Hypothalamus (tissue), 51 donors: Measurements from ENCODE around the gene MAGI1.

Source experiments
- DNase-seq, 51 donors: peaks; one replicate each; lab custom pipeline; 2025; lab: John Stamatoyannopoulos, UW

The MAGI1 gene

DNA sequence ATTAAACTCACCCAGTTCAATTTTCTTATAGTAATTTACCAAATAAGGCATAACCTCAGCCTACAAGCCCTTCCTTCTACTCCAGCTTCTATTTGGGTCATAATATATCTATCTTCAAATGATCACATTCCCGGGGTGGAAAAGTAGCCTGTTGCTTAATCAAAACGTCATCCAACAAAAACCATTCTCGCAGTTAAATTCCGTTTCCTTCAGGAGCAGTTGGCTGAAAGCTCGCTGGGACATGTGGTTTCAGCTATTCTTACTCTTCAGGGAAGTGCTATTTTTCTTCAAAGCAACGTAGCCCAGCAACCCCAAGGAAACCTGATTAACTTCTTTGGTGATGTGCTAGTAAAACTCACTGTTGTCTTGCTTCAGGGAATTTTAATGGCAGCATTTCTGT lies 59.6 kb downstream of the MAGI1 start:
- DNase-seq: peak in 7 of 51 donors; percentile 1 to 33 (median 6)

DNA sequence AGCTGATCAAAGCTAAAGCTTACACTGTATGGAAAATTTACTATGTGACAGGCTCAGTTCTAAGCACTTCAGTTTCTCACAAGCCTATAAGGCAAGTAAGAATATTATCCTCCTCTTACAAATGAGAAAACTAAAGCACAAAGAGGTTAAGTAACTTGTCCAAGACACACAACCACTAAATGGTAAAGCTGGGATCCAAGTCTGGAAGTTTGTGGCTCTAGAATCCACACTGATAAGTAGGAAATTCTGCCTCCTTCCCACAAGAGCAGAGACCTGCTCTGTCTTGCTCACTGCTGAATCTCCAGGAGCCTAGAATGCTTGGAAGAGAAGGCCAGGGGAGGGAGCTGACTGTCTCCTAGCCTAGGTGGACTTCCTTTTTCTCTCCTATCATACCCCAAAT lies 60.6 kb downstream of the MAGI1 start:
- DNase-seq: no peak

DNA sequence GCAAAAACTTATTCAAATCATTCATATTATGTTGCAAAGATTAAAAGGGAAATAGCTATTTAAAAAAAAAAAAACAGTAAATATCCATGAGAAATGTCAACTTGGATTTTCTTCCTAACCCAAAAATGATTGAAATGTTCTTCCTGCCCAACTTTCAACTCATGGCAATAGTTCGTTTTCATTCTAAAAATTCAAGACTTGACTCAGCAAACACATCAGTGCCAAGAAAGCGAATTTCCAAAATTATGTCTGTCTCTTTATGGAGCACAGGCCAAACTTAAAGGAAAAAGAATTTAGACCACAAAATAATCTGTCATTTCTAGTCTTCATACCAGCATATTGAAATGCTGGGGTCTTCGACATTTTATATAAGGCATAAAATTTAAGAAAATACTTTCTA lies 63.7 kb downstream of the MAGI1 start:
- no peak for DNase-seq

DNA sequence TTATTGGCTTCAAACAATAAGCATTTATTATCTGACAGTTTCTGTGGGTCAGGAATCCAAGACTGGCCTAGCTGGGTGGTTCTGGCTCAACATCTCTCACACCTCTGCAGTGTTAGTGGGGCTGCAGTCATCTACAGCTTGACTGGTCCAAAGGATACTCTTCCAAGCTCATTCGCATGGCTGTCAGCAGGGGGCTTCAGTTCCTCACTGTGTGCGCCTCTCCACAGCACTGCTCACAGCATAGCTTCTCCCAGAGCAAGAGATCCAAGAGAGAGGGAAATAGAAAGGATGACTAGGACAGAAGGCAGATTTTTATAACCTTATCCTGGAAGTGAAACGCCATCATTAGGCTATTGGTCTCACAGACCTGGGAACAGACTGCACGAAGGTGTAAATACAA lies 64.2 kb downstream of the MAGI1 start:
- no peak for DNase-seq

DNA sequence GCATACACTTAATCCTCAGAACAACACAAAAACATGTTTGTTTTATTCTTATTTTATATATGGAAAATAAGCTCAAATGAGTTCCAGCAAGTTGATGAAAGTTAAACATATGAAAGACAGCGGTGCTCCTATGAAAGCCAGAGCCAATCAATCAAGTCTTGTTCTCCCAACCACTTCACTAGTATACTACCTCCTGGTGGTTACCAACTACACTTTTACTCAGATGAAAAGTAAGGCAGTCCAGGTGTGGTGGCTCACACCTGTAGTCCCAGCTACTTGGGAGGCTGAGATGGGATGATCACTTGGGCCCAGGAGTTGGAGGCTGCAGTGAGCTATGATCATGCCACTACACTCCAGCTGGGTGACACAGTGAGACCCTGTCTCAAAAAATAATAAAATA lies 66.0 kb downstream of the MAGI1 start:
- no peak for DNase-seq

DNA sequence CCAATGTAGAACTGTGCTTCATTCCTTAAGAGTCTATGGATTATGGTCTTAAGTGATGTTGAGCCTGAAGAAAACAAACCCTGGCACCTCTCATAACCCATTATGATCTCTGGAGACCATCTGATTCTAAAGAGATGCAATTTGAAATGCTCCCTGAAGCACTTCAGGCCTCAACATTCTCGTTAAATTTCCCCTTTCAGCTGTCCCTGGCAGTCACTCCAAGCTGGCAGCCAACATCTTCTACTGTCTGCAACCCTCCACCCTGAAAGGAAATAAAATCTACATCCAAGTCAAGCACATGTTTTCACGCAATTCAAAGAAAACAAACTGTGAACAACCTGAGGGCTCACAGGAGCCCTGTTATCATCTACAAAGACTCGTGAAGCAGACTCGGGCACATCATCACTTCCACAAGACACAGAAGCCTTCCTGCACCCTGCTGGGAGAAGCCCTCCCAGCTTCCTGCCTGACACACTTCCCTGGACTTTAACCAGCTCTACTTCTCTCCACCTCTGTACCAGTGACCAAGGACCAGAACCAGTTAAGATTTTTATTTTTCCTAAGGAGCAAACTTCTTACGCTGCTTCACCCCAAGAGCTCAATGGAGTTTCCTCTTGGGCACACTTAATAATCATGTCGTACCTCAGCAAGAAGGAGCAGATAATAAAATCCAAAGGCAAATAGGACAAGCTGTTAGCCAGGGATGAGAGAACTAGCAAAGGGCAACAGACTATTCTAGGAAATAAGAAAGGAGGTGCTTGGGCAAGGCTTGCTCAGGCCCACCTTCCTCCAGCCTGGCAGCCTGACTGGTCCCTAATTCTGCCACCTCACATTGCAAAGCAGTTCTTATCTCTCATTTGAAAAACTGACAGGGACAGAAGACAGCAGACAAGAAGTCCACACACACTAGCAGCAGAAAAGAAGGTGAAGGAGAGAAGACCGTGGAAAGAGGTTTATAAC lies 67.1 kb downstream of the MAGI1 start:
- DNase-seq: peak in 1 of 51 donors; percentile 2

DNA sequence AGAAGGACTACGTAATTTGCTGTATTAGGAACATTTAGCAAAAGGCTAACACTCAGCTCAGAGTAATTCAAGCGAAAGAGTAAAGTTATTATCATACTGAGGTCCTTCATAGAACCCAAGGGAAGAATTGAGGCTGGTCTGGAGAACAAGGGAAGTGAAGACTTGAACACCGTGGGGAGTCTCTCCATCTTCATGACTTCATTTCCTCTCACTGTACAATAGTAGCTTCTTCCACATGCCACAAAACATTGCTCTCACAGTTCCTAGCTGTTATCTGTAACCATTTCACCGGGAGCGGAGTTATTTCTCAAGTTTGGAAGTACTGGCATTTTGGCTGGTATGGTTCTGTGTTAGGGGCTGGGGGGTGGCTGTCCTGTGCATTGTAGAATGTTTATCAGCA lies 69.7 kb downstream of the MAGI1 start:
- no peak for DNase-seq

DNA sequence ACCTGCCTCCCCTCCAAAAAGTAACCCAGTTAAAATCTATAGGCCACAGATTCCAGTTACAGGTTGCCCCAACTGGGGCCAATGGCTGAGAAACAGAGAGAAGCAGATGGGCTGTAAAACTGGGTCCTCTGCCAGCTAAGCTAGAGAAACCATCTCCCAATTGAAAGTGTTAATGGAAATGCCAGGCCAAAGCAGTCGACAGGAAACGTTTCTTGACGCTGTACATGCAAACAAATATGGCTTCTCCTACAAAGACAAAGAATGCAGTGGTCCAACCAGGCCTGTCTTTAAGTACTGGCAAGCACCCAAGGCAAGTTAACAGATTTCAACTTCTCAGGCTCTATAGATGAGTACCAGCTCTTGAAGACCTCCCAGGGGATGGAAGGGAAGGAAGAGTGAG lies 71.3 kb downstream of the MAGI1 start:
- no peak for DNase-seq

DNA sequence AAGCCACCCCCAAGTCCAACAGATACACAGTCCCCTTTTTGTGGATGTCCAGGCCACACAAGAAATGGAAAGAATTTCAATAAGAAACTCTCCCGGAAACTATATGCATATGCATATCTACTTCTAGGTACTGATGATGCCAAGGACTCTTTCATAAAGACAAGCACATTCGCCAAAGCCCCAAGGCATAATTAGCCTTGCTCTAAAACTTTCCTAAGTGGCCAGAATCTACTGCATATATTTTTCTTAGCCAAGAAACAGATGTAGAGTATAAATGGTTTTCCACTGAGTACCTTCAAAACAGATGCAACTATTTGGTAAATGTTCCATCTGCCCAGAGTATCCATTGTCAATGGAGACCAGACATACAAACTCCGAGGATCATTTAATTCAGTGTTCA lies 73.9 kb downstream of the MAGI1 start:
- no peak for DNase-seq

DNA sequence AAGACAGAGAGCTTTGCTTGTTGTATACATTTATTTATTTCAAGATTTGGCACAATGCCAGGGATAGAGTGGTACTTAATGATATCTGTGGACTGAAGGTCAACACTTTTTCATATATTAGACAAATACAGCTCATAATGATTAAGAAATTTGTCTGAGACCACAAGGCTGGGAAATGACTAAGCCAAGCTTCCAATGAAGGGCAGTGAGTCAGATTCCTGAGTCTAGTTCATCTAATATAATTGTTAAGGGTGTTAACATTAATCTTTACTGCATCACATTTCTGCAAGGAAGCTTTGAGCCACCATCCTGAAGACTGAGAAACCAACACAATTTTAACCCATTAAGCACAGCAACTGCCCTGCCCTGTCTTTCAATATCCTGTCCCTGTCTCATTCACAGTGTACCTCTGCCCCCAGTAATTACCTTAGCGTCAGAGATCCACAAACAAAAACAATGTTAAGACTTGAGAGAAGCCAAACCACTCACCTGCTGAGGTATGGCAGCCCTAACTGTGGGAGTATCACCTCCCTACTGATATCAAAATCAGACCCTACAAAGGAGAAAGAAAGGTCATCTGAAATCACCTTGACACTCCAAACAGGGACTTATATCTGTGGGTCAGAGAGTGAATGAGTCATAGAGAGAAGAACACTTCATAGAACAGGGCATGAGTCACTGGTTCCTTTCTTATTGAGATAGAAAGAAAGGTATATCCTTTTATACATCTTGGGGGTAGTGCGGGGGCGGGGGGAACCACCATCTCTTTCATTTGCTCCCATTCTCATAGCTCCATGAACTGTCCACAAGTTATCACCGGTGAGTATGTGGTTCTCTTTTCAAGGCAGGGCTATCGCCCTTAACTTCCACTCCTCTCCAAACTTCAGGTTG lies 74.7 kb downstream of the MAGI1 start:
- DNase-seq: no peak

DNA sequence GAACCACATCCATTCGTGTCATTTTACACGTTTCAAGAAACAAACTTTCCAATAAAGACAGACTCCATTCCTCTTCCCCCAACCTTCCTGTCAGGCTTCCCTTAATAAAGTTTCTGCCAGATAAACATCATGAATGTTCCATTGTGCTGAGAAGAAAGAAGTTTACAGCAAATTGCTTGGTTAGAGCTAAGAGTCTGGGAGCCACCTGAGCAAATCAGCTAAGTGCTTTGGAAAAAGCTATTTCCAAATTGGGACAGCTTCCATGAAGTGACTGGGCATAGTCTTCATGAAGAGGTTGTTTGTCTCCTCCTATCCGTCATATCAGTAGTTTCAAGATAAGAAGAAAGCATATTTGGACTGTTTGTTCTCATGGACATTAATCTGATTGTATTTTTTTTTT lies 77.0 kb downstream of the MAGI1 start:
- no peak for DNase-seq

DNA sequence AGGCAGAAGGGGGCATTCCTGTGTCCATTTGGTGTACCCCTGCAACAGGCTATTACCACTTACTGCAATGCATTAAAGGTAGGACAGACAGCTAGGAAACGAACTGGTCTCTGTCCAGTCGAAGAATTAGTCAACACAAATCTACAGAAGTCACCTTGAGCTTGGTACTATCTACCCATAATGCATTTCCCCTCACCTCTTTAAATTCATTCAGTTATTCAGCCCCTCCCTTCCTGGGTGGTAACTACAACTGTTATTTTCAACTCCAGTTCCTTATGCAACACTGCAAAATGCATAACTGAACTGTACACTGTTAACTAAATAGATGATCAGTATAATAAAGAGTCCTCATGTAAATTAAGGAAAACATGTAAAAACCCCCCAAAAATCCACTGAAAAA lies 77.6 kb downstream of the MAGI1 start:
- DNase-seq: no peak

DNA sequence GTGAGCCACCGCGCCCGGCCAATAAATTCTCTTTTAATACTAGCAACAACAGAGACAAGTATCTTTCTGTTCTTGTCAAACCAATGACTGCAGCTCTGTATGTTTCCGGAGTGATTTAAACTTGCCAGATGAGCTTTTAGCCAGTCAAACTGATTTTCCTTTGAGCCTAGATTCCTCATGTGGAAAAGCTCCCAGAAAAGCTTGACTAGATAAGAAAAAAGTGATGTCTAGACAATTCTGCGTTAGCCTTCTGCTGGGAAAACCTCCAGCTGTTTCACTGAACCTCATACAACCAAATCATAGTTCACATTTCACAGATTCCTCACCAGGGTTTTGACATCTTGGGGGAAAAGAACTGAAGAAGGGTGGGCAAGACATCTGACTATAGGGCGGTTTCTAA lies 78.6 kb downstream of the MAGI1 start:
- no peak for DNase-seq

DNA sequence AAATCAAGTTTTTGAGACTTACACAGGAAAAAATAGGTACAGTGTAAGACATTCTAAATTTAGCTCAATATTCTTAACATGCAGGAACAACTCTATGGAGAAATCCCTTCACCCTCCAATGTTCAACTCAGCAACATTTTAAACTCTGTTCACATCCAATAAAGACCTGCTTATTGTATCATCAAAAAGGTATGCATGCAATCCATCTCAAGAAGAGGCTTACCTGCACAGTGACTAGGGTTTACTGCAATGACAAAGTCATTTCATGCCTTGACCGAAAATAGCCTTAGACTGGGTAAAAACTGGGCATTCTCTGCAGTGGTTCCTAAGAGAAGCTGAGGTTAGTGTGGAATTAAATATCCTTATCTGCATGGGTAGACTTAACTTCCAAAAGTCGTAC lies 80.5 kb downstream of the MAGI1 start:
- no peak for DNase-seq

DNA sequence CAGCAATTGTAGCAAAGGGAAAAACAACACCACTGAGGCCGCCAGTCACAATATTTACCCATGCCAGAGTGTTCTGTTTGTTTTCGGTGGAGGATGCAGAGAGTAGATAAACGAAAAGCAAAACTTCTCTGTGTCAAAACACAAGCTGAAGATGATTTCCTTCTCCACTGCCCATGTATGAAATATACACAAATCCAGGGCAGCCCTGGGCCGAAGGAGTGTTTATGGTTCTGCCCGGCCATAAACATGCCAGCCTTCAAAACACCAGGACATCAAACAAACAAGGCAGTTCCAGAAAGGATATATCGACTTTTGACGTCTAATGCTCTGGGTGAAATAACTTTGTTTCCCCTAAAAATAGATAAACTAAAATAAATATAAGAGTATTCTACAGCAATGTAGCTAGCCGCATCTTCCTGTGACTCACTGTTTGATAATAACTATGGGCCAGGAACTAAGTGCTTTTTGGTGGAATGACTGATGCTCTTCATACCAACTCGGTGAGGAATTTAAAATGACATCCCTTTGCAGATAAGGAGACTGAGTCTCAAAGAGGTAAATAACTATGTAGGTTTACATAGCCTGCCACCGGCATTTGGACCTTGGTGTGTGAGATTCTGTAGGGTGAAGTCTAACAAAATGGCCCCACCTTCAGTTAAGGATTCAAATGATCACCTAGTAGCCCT lies 82.8 kb downstream of the MAGI1 start:
- DNase-seq: no peak

DNA sequence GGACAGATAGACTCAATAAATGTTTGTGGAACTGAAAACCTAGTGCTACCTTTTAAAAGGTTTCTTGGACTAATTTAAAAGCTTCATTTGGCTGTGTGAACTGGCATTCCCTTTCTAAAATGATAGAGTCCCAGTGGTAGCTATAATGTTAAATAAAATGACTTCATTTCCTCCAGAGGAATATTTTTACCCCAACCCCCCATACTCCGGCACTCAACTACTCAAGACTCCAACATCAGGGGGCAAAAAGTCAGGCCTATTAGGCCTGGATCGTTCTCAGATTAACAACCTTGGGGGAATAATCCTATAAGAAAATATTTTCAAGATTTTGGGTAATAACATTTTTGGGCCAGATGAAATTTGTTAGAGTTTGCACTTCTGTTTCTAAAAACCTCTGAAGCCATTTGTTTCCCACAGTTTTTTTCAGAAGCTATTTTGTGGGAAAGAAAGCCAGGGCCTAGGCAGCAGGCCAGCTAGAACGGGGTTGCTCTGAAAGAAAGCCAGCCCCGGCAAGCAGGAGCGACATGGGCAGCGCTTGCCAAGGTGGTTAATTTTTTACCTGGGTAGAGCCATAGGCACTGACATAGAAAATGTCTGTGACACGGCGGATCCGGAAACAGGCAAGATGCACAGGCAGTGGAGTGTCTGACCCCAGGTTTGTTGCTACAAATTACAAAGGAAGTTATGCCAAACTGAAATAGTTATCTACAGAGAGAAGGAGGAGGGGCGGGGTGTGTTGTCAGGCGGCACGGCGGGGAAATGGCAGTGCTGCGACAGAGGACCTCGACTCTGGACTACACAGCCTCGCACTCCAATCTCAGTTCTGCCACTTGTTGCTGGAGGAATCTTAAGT lies 84.6 kb downstream of the MAGI1 start:
- peak in 26 of 51 donors; percentile 3 to 47 (median 28) for DNase-seq

DNA sequence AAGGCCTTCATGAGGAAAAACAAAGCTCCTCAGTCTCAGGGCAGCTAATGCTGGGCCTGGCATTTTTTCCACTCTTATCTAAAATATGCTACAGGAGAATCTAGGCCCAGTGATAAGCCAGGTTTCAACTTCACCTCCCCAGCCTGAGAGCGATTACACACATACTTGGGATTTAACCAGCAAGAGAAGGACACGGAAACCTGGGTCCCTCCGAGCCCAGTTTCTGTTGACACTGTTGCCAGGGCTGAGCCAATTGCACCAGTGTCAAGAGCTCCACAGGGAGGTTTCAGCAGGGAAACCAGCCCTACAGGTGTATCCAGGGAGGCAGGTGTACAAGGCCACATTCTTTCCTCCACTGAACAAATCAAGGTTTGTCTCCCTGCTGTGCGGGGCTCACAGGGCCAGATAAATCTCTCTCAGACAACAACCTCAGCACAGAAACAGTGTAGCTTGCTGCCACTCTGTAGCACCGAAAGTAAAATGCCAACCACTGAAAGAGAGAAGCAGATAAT lies 85.4 kb downstream of the MAGI1 start:
- peak in 5 of 51 donors; percentile 1 to 44 (median 9) for DNase-seq

DNA sequence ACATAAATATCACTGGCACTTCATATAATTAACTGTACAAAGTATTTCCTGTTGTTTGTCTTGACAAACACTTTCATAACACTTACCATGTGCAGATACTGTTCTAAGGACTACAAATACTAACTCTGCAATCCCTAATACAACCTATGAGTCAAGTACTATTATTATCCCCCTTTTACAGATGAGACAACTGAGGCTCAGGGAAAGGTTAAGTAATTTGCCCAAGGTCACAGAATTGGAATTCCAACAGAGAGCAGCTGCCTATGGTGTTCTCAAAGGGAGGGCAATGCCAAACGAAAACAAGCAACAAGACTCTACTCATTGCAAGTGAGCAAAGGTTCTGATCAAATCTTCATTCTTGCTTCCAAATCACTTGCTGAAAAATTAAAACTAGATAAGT lies 85.9 kb downstream of the MAGI1 start:
- no peak for DNase-seq

DNA sequence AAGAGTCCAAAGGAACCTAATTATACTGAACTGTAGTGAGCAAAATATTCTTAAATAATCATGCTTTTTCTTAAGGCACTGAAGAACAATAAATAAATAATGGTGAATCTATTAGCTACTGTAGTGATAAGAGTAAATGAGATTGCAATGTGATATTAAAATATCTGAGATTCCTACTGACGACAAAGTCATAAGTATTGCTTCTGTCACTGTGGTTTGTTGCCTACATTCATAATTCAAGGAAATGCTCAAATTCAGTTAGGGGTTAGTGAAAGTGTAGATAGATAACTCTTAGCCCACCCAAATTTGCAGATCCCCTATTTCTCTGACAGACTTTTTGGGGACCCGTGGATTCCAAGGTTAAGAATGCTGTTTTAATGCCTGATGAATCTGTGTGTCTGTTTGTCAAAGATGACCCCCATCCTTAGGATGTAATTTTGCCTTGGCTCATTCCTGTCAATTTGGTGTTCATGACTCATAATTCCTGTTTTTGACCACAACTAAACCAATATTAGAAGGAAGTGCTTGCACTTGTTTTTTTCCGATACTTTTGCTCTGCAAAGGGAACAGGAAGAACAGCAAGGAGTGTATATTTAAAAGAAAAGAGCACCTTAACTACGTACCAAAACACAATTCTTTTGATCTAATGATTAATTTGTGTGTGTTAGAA lies 86.7 kb downstream of the MAGI1 start:
- DNase-seq: no peak
